Measurements from ENCODE around the gene MSH4.
"Not testable (repeated sequence)": the region's sequence is repeated elsewhere in the genome, so short reads cannot be mapped to it uniquely, and the experiment has no call there.

MSH4 gene

GRCh38 chr1:75922698-75923097 lies 126.0 kb downstream of the MSH4 start:
- in situ Hi-C loops (cut with MboI; ENCODE audit: low sequenced_read_pairs): no loop called here

- in situ Hi-C loops (cut with MboI; ENCODE audit: low sequenced_read_pairs): no loop called here
These were observed 135.6 kb downstream of the MSH4 start, which contains the start of gene ASB17 for GRCh38 chr1:75932304-75932703. Gene ASB17, minus strand, starts transcription at chr1:75932404. Its CDS starts 113 bp downstream, at chr1:75932291.

GRCh38 chr1:75937034-75937433 lies 140.4 kb downstream of the MSH4 start:
- in situ Hi-C loops (cut with MboI; ENCODE audit: low sequenced_read_pairs): no loop called here

GRCh38 chr1:75943037-75943436 lies 146.4 kb downstream of the MSH4 start:
- in situ Hi-C loops (cut with MboI; ENCODE audit: low sequenced_read_pairs): not testable (repeated sequence)

- in situ Hi-C loops (cut with MboI; ENCODE audit: low sequenced_read_pairs): no loop called here
These were observed 153.5 kb downstream of the MSH4 start for GRCh38 chr1:75950176-75950575.

GRCh38 chr1:75952016-75952415 lies 155.3 kb downstream of the MSH4 start:
- in situ Hi-C loops (cut with MboI; ENCODE audit: low sequenced_read_pairs): no loop called here

- in situ Hi-C loops (cut with MboI; ENCODE audit: low sequenced_read_pairs): no loop called here
These were observed 156.8 kb downstream of the MSH4 start for GRCh38 chr1:75953461-75953860.

- in situ Hi-C loops (cut with MboI; ENCODE audit: low sequenced_read_pairs): no loop called here
These were observed 157.9 kb downstream of the MSH4 start for GRCh38 chr1:75954586-75954985.
